HepG2 (cell line): ENCODE data around the gene PCP4L1. TPM values are rescaled to one million over a fixed set of nuclear protein-coding genes. Genes with fewer than 3 reads are reported as not detected.

Experiments
- AKAP8 ChIP-seq: sonication (generic); formaldehyde crosslinking; IDR thresholded peaks from 2 replicates; pipeline ENCODE4 v1.5.1; 2020; ENCODE audit warnings: mild to moderate bottlenecking, missing genetic modification reagents
- HCFC1 ChIP-seq: fragments of 150-350 bp; IDR thresholded peaks from 2 replicates; pipeline ENCODE4 v1.6.1; 2014; ENCODE audit warnings: low read depth, low read length
- HNRNPL ChIP-seq: fragments of 200-400 bp; formaldehyde crosslinking; IDR thresholded peaks from 2 replicates; pipeline ENCODE4 v1.6.1; 2017; ENCODE audit warnings: mild to moderate bottlenecking, low read depth, low read length
- IRF2 ChIP-seq: IDR thresholded peaks from 2 replicates; pipeline ENCODE4 v1.6.1; 2018; ENCODE audit warnings: missing genetic modification reagents, missing compliant biosample characterization
- KAT7 ChIP-seq: IDR thresholded peaks from 2 replicates; pipeline ENCODE4 v1.6.1; 2018; ENCODE audit warnings: borderline replicate concordance, missing compliant biosample characterization
- MIXL1 ChIP-seq: IDR thresholded peaks from 2 replicates; pipeline ENCODE4 v1.6.1; 2016
- MXI1 ChIP-seq: IDR thresholded peaks from 3 replicates; pipeline ENCODE4 v1.6.1; 2012; ENCODE audit warnings: low read depth, low read length, inconsistent platforms, borderline replicate concordance
- PHF5A ChIP-seq: IDR thresholded peaks from one replicate; pipeline ENCODE4 v1.6.1; 2018; ENCODE audit warnings: low read depth, missing genetic modification reagents; ENCODE audit not compliant: unreplicated experiment
- RBM22 ChIP-seq: fragments of 200-400 bp; formaldehyde crosslinking; optimal IDR thresholded peaks from 2 replicates; pipeline ENCODE3; 2017; ENCODE audit warnings: mild to moderate bottlenecking, low read length, moderate library complexity
- SALL2 ChIP-seq: sonication (generic); formaldehyde crosslinking; IDR thresholded peaks from 2 replicates; pipeline ENCODE4 v1.8.1; 2023; ENCODE audit warnings: mild to moderate bottlenecking, missing genetic modification reagents, inconsistent platforms
- SOX5 ChIP-seq: IDR thresholded peaks from 2 replicates; pipeline ENCODE4 v1.6.1; 2016; ENCODE audit warnings: borderline replicate concordance
- SP2 ChIP-seq: sonication (generic); formaldehyde crosslinking; IDR thresholded peaks from 2 replicates; pipeline ENCODE4 v1.5.1; 2020; ENCODE audit warnings: mild to moderate bottlenecking, missing genetic modification reagents
- TEAD2 ChIP-seq: sonication (generic); formaldehyde crosslinking; IDR thresholded peaks from 2 replicates; pipeline ENCODE4 v1.9.0; 2021; ENCODE audit warnings: missing genetic modification reagents
- ZFX ChIP-seq: sonication (generic); formaldehyde crosslinking; IDR thresholded peaks from 2 replicates; pipeline ENCODE4 v1.4.0; 2020; ENCODE audit warnings: mild to moderate bottlenecking, low read depth, missing genetic modification reagents, moderate library complexity
- ZNF747 ChIP-seq: sonication (generic); formaldehyde crosslinking; IDR thresholded peaks from 2 replicates; pipeline ENCODE4 v1.8.1; 2023; ENCODE audit warnings: missing genetic modification reagents, mild to moderate bottlenecking, borderline replicate concordance
- ZNF788 ChIP-seq: sonication (generic); formaldehyde crosslinking; IDR thresholded peaks from 2 replicates; pipeline ENCODE4 v1.5.0; 2020; ENCODE audit warnings: mild to moderate bottlenecking, missing genetic modification reagents, borderline replicate concordance
- ZSCAN29 ChIP-seq: sonication (generic); formaldehyde crosslinking; conservative IDR thresholded peaks from 2 replicates; pipeline ENCODE4 v1.4.0; 2020; ENCODE audit warnings: mild to moderate bottlenecking, missing genetic modification reagents
- polyA plus RNA-seq, 8 experiments: library from polyadenylated mRNA; depleted of rRNA in 3 of 8; stranded (reverse) in 7 of 8; unstranded in 1 of 8; fragments of >200 nt; fragmentation: Illumina TruSeq in 4 of 8; extraction: Trizol in 4 of 8; gene quantifications; 2 replicates each; pipeline versions ENCODE4 v1.2.1 to v1.2.3, GENCODE V29; 2011 to 2016; ENCODE audit warnings: low read depth in 4 of 8, missing spikeins in 1 of 8, mixed read lengths in 1 of 8; ENCODE audit not compliant: insufficient read depth in 1 of 8
- total RNA-seq, 5 experiments: library from RNA; depleted of rRNA; stranded (reverse); fragments of >200 nt; fragmentation: Illumina TruSeq; extraction: Trizol; gene quantifications; 2 replicates each; pipeline ENCODE4 v1.2.3, GENCODE V29; 2016; ENCODE audit warnings: low read depth in 1 of 5
- TF ChIP-seq, protein P1 (sequence below): sonication (generic); formaldehyde crosslinking; IDR thresholded peaks from 2 replicates; pipeline ENCODE4 v1.4.0; 2020; ENCODE audit warnings: missing genetic modification reagents, mild to moderate bottlenecking, borderline replicate concordance
- TF ChIP-seq, protein P2 (sequence below): IDR thresholded peaks from 2 replicates; pipeline ENCODE4 v1.6.1; 2016; ENCODE audit warnings: mild to moderate bottlenecking
- TF ChIP-seq, protein P3 (sequence below): sonication (generic); formaldehyde crosslinking; IDR thresholded peaks from 2 replicates; pipeline ENCODE4 v1.4.0; 2020; ENCODE audit warnings: missing genetic modification reagents
- TF ChIP-seq, protein P4 (sequence below): IDR thresholded peaks from 2 replicates; pipeline ENCODE4 v1.6.1; 2016; ENCODE audit warnings: missing genetic modification reagents, missing compliant biosample characterization
- TF ChIP-seq, protein P5 (sequence below): sonication (generic); formaldehyde crosslinking; IDR thresholded peaks from 2 replicates; pipeline ENCODE4 v1.4.0; 2020; ENCODE audit warnings: missing genetic modification reagents, low read depth, mild to moderate bottlenecking, borderline replicate concordance

Gene PCP4L1
- total and polyA plus RNA-seq, 2 of the 13 experiments (the other 11 are each of a cell fraction or from before 2014, with no cell fraction given), result 0.28 TPM; not detected in 1

DNA sequence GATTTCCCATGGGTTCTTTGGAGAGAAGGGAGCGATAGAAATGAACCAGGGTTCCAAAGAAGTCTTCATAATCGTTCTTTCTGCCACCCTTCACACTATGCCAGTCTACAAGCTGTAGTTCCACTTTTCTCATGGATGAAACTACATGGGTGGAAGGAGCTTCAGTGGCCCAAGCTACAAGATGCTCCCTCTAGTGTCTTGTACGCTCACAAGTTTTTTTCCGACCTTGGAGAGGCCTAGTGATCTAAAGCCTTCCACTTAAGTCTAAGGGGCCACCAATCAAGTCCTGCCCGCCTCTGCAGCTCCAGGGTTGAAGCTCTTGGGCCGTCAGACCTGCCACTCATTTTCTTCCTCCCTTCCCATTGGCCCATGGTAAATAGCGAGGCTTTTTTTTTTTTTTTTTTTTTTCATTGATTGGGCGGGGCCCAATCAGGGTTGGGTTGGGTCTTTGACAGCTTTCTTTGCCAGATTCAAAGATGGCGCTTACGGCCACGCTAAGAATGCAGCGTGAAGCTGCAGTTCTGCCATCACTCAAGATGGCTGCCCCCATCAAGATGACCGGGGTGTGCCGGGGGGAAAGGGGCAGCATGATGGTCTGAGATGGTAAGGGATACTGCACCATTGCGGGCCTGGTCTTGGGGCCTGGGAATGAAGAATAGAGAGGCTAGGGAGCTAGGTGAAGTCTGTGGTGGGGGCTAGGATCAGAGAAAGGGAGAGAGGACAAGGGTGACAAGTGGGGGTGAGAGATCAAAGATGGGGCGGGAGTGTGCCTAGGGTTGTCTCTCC lies 32.8 kb upstream of the PCP4L1 start, which contains the start of gene TOMM40L (continued):
- TF ChIP-seq ZFX (CRISPR knock-in tag) (peak; percentile 77), RBM22 (peak; percentile 65), KAT7 (CRISPR knock-in tag) (peak; percentile 31; the same call in 1 of the 2 replicates), AKAP8 (CRISPR knock-in tag) (no peak), ZSCAN29 (CRISPR knock-in tag) (no peak), TEAD2 (CRISPR knock-in tag) (no peak), ZNF788 (CRISPR knock-in tag) (peak; percentile 39; the same call in 1 of the 2 replicates), ZNF747 (0 out of 2 replicates have a peak, but pooled peaks have one; percentile 18), SP2 (CRISPR knock-in tag) (peak; percentile 93), MIXL1 (CRISPR knock-in tag) (peak; percentile 77; the same call in 1 of the 2 replicates), SALL2 (CRISPR knock-in tag) (peak; percentile 15; the same call in 1 of the 2 replicates), HCFC1 (peak; percentile 78), PHF5A (CRISPR knock-in tag) (peak; percentile 63), IRF2 (CRISPR knock-in tag) (peak; percentile 75), MXI1 (peak; percentile 93; the same call in 2 of the 3 replicates), SOX5 (CRISPR knock-in tag) (peak; percentile 27), HNRNPL (no peak)
- TF ChIP-seq, protein P1, sequence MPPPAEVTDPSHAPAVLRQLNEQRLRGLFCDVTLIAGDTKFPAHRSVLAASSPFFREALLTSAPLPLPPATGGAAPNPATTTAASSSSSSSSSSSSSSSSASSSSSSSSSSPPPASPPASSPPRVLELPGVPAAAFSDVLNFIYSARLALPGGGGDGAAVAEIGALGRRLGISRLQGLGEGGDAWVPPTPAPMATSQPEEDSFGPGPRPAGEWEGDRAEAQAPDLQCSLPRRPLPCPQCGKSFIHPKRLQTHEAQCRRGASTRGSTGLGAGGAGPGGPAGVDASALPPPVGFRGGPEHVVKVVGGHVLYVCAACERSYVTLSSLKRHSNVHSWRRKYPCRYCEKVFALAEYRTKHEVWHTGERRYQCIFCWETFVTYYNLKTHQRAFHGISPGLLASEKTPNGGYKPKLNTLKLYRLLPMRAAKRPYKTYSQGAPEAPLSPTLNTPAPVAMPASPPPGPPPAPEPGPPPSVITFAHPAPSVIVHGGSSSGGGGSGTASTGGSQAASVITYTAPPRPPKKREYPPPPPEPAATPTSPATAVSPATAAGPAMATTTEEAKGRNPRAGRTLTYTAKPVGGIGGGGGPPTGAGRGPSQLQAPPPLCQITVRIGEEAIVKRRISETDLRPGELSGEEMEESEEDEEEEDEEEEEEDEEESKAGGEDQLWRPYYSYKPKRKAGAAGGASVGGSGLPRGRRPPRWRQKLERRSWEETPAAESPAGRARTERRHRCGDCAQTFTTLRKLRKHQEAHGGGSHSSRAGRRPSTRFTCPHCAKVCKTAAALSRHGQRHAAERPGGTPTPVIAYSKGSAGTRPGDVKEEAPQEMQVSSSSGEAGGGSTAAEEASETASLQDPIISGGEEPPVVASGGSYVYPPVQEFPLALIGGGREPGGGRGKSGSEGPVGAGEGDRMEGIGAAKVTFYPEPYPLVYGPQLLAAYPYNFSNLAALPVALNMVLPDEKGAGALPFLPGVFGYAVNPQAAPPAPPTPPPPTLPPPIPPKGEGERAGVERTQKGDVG, result no peak
- TF ChIP-seq, protein P2, sequence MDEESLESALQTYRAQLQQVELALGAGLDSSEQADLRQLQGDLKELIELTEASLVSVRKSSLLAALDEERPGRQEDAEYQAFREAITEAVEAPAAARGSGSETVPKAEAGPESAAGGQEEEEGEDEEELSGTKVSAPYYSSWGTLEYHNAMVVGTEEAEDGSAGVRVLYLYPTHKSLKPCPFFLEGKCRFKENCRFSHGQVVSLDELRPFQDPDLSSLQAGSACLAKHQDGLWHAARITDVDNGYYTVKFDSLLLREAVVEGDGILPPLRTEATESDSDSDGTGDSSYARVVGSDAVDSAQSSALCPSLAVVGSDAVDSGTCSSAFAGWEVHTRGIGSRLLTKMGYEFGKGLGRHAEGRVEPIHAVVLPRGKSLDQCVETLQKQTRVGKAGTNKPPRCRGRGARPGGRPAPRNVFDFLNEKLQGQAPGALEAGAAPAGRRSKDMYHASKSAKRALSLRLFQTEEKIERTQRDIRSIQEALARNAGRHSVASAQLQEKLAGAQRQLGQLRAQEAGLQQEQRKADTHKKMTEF (CRISPR knock-in tag), result peak; percentile 35
- TF ChIP-seq, protein P3, sequence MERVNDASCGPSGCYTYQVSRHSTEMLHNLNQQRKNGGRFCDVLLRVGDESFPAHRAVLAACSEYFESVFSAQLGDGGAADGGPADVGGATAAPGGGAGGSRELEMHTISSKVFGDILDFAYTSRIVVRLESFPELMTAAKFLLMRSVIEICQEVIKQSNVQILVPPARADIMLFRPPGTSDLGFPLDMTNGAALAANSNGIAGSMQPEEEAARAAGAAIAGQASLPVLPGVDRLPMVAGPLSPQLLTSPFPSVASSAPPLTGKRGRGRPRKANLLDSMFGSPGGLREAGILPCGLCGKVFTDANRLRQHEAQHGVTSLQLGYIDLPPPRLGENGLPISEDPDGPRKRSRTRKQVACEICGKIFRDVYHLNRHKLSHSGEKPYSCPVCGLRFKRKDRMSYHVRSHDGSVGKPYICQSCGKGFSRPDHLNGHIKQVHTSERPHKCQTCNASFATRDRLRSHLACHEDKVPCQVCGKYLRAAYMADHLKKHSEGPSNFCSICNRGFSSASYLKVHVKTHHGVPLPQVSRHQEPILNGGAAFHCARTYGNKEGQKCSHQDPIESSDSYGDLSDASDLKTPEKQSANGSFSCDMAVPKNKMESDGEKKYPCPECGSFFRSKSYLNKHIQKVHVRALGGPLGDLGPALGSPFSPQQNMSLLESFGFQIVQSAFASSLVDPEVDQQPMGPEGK (CRISPR knock-in tag), result peak; percentile 20; the same call in 1 of the 2 replicates
- TF ChIP-seq, protein P4, sequence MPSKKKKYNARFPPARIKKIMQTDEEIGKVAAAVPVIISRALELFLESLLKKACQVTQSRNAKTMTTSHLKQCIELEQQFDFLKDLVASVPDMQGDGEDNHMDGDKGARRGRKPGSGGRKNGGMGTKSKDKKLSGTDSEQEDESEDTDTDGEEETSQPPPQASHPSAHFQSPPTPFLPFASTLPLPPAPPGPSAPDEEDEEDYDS (CRISPR knock-in tag), result peak; percentile 94
- TF ChIP-seq, protein P5, sequence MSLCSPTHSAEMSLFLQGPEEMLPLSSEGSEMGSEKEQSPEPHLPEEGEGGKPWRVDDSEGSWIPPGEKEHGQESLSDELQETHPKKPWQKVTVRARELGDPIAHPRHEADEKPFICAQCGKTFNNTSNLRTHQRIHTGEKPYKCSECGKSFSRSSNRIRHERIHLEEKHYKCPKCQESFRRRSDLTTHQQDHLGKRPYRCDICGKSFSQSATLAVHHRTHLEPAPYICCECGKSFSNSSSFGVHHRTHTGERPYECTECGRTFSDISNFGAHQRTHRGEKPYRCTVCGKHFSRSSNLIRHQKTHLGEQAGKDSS (CRISPR knock-in tag), result 0 out of 2 replicates have a peak, but pooled peaks have one; percentile 13
